DOHH2 (cell line): ENCODE data around the gene IMMP2L.

Source experiments
- H3F3A ChIP-seq: fragments of 200-600 bp; sonication (generic), shearing (Covaris generic); 2 replicates; pipeline ENCODE4 v1.6.0; 2016; ENCODE audit warnings: antibody characterized with exemption, mild to moderate bottlenecking; ENCODE audit not compliant: control insufficient read depth, insufficient read depth
- H3K27ac ChIP-seq: fragments of 200-600 bp; sonication (generic); 2 replicates; pipeline ENCODE4 v1.5.1; 2014; ENCODE audit warnings: low read depth, mild to moderate bottlenecking, low read length, moderate library complexity
- H3K27me3 ChIP-seq: fragments of 200-600 bp; sonication (generic); 2 replicates; pipeline ENCODE4 v1.6.1; 2014; ENCODE audit warnings: mild to moderate bottlenecking, low read length, mixed read lengths; ENCODE audit not compliant: control insufficient read depth
- H3K36me3 ChIP-seq: fragments of 200-600 bp; sonication (generic); 2 replicates; pipeline ENCODE4 v1.6.1; 2014; ENCODE audit warnings: mild to moderate bottlenecking, low read length, moderate library complexity, mixed read lengths; ENCODE audit not compliant: control insufficient read depth
- H3K4me1 ChIP-seq: fragments of 200-600 bp; sonication (generic); 2 replicates; pipeline ENCODE4 v1.6.1; 2014; ENCODE audit warnings: mild to moderate bottlenecking, low read length, mixed read lengths; ENCODE audit not compliant: control insufficient read depth
- H3K4me2 ChIP-seq: fragments of 200-600 bp; sonication (generic); 2 replicates; pipeline ENCODE4 v1.6.0; 2014; ENCODE audit warnings: mild to moderate bottlenecking, low read length, moderate library complexity
- H3K4me3 ChIP-seq: fragments of 200-600 bp; sonication (generic); 2 replicates; pipeline ENCODE4 v1.5.1; 2014; ENCODE audit warnings: mild to moderate bottlenecking, low read length, mixed read lengths
- H3K79me2 ChIP-seq: fragments of 200-600 bp; sonication (generic); 2 replicates; pipeline ENCODE4 v1.6.1; 2014; ENCODE audit warnings: mild to moderate bottlenecking, low read length, mixed read lengths; ENCODE audit not compliant: control insufficient read depth
- H3K9me2 ChIP-seq: fragments of 200-600 bp; sonication (generic); replicated peaks from 2 replicates; pipeline ENCODE4 v1.6.1; 2014; ENCODE audit warnings: mild to moderate bottlenecking, low read length, mixed read lengths; ENCODE audit not compliant: control insufficient read depth
- H3K9me3 ChIP-seq: fragments of 200-600 bp; sonication (generic); 2 replicates; pipeline ENCODE4 v1.6.1; 2014; ENCODE audit warnings: antibody characterized with exemption, low read length, mixed read lengths; ENCODE audit not compliant: control insufficient read depth, insufficient read depth
- H4K20me1 ChIP-seq: fragments of 200-600 bp; sonication (generic); 2 replicates; pipeline ENCODE4 v1.6.0; 2014; ENCODE audit warnings: low read depth, mild to moderate bottlenecking, antibody characterized with exemption, low read length, moderate library complexity; ENCODE audit not compliant: control insufficient read depth, insufficient read depth
- EZH2phosphoT487 ChIP-seq: fragments of 200-600 bp; sonication (generic); IDR thresholded peaks from 2 replicates; pipeline ENCODE4 v1.6.1; 2017; ENCODE audit warnings: borderline replicate concordance, mild to moderate bottlenecking, antibody characterized with exemption, low read length, moderate library complexity, mixed read lengths
- TF ChIP-seq, protein P1 (sequence below): fragments of 200-600 bp; sonication (generic); IDR thresholded peaks from one replicate; pipeline ENCODE4 v1.5.1; 2014; ENCODE audit warnings: antibody characterized with exemption, mild to moderate bottlenecking, low read depth, low read length; ENCODE audit not compliant: poor library complexity, severe bottlenecking

Gene IMMP2L

DNA sequence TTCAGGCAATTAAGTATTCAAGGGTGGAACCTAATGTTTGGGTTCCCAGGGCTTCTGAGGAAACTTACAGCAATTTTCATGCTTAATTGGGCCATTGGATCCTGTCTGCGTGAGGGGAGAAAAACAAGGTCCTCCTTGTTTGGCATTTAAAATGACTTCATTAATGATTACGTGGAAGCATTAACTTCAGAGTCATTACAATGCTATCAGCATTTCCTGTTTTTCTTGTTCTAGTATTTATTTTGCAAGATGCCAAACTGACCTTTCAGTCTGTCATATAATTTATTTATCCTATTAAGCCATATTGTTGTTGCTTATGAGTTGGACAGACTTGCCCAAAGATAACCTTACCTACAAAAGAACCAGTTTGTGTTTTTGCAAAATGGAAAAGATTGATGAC is 795.4 kb downstream of the IMMP2L start:
- no peak overlapping the region for H3K4me2 ChIP-seq
- no peaks in the 10 kb centered on the region for H3K36me3 ChIP-seq
- H3K9me2 ChIP-seq: no peaks in the 10 kb centered on the region
- no peaks in the 10 kb centered on the region for H3K4me1 ChIP-seq
- TF ChIP-seq, protein P1, sequence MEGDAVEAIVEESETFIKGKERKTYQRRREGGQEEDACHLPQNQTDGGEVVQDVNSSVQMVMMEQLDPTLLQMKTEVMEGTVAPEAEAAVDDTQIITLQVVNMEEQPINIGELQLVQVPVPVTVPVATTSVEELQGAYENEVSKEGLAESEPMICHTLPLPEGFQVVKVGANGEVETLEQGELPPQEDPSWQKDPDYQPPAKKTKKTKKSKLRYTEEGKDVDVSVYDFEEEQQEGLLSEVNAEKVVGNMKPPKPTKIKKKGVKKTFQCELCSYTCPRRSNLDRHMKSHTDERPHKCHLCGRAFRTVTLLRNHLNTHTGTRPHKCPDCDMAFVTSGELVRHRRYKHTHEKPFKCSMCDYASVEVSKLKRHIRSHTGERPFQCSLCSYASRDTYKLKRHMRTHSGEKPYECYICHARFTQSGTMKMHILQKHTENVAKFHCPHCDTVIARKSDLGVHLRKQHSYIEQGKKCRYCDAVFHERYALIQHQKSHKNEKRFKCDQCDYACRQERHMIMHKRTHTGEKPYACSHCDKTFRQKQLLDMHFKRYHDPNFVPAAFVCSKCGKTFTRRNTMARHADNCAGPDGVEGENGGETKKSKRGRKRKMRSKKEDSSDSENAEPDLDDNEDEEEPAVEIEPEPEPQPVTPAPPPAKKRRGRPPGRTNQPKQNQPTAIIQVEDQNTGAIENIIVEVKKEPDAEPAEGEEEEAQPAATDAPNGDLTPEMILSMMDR: no peak
- no peak for TF ChIP-seq EZH2phosphoT487
- no peaks in the 10 kb centered on the region for H3K9me3 ChIP-seq
- H3K79me2 ChIP-seq: no peaks in the 10 kb centered on the region
- no peaks in the 10 kb centered on the region for H4K20me1 ChIP-seq
- no peaks in the 10 kb centered on the region for H3F3A ChIP-seq
- no peaks in the 10 kb centered on the region for H3K27me3 ChIP-seq
- H3K27ac ChIP-seq: no peak overlapping the region
- no peak overlapping the region for H3K4me3 ChIP-seq

- Histone ChIP-seq H3K4me1 (no peaks in the 10 kb centered on the region), H3K27ac (no peak overlapping the region), H3K9me2 (no peaks in the 10 kb centered on the region), H3K36me3 (no peaks in the 10 kb centered on the region), H3F3A (no peaks in the 10 kb centered on the region), H3K79me2 (no peaks in the 10 kb centered on the region), H3K4me2 (no peak overlapping the region), H4K20me1 (no peaks in the 10 kb centered on the region), H3K27me3 (no peaks in the 10 kb centered on the region), H3K4me3 (no peak overlapping the region), H3K9me3 (no peaks in the 10 kb centered on the region)
- TF ChIP-seq, protein P1: no peak
- TF ChIP-seq EZH2phosphoT487: no peak
Observed at GRCh38 chr7:110764852-110765251, 797.4 kb downstream of the IMMP2L start.

DNA sequence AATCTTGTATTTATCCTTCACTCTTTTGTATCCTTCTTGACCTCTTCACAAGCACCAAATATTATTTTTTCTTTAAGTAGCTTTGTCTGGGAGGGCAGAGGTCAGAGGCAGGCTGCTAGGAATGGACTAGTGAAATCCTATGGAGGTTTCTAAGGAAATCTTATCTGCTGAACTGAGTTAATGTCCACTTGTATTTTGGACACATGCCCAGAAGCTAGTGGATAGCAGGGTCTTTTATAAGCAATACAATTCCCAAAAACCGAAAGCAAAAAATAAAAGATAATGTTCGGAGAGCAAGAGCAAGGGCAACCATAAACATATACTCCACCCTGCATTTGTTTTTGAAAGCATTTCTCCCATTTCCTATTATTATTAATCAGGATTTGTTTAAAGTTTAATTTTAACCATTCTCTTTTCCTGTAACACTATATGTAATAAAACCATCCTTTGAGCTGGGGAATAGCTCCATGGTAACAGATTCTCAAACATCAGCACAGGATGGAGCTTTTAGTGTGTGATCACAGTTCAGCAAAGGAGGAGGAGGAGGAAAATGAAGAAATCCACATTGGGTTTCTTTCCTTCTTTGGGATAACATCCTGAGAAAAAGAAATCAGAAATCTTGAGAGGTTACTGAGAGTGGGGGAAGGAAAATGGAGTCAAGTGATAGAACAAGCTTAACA is 799.6 kb downstream of the IMMP2L start:
- no peaks in the 10 kb centered on the region for H3K79me2 ChIP-seq
- H3K36me3 ChIP-seq: no peaks in the 10 kb centered on the region
- H3K4me2 ChIP-seq: no peak overlapping the region
- no peaks in the 10 kb centered on the region for H3K9me3 ChIP-seq
- H3K27ac ChIP-seq: no peak overlapping the region
- no peaks in the 10 kb centered on the region for H4K20me1 ChIP-seq
- no peak overlapping the region for H3K4me3 ChIP-seq
- no peaks in the 10 kb centered on the region for H3K27me3 ChIP-seq
- TF ChIP-seq, protein P1: no peak
- no peak for TF ChIP-seq EZH2phosphoT487
- no peaks in the 10 kb centered on the region for H3F3A ChIP-seq
- H3K9me2 ChIP-seq: no peaks in the 10 kb centered on the region
- no peaks in the 10 kb centered on the region for H3K4me1 ChIP-seq
